C4-2B (cell line): ENCODE data around the gene MBNL1.

ENCODE experiments used
- ZFX ChIP-seq: fragments of 450-650 bp; IDR thresholded peaks from 2 replicates; pipeline ENCODE4 v1.6.1; 2017
- TF ChIP-seq, protein P1 (sequence below): fragments of 450-650 bp; conservative IDR thresholded peaks from 2 replicates; pipeline ENCODE4 v1.5.1; 2017; ENCODE audit warnings: mild to moderate bottlenecking

DNA sequence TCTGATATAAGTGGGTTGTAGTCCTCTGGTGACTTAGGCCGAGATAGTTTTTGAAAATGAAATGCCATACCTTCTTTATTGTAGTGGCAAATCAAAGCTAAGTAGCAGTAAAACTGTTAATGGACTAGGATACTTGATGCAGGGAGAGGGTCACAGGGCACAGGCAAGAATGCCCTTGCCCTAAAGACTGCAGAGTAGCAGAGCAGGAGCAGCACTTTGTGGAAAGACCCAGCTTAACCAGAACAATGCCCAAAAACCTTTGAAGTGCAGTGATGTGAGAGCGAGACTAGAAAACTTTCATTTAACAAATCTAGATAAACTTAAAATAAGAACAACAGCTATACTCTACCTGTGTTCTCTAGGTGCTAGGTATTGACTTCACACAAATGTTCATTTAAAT is 121.9 kb downstream of the MBNL1 start:
- TF ChIP-seq, protein P1, sequence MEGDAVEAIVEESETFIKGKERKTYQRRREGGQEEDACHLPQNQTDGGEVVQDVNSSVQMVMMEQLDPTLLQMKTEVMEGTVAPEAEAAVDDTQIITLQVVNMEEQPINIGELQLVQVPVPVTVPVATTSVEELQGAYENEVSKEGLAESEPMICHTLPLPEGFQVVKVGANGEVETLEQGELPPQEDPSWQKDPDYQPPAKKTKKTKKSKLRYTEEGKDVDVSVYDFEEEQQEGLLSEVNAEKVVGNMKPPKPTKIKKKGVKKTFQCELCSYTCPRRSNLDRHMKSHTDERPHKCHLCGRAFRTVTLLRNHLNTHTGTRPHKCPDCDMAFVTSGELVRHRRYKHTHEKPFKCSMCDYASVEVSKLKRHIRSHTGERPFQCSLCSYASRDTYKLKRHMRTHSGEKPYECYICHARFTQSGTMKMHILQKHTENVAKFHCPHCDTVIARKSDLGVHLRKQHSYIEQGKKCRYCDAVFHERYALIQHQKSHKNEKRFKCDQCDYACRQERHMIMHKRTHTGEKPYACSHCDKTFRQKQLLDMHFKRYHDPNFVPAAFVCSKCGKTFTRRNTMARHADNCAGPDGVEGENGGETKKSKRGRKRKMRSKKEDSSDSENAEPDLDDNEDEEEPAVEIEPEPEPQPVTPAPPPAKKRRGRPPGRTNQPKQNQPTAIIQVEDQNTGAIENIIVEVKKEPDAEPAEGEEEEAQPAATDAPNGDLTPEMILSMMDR, result no peak
- no peak for TF ChIP-seq ZFX
